Spinal cord (tissue), 10 donors: ENCODE measurements around the gene ARHGEF16. TPM values are rescaled to one million over a fixed set of nuclear protein-coding genes. Genes with fewer than 3 reads are reported as not detected.
A peak's percentile ranks its signal among the peaks of the same experiment; 100 is the strongest.

Source experiments
- DNase-seq, 6 donors: peaks; one replicate each; pipeline versions ENCODE4 v3.0.0 to v3.0.0-alpha.2; 2013 to 2015; ENCODE audit warnings: low spot score in 6 of 6, low read depth in 4 of 6
- H3K27ac ChIP-seq: one replicate; pipeline ENCODE4 v1.5.1; 2013; ENCODE audit warnings: low read depth, low read length, control low read depth
- H3K27me3 ChIP-seq: one replicate; pipeline ENCODE4 v1.6.1; 2013; ENCODE audit warnings: low read length; ENCODE audit not compliant: control insufficient read depth, insufficient read depth
- H3K36me3 ChIP-seq: one replicate; pipeline ENCODE4 v1.6.1; 2013; ENCODE audit warnings: low read length; ENCODE audit not compliant: control insufficient read depth, insufficient read depth
- H3K4me1 ChIP-seq: one replicate; pipeline ENCODE4 v1.6.1; 2013; ENCODE audit warnings: low read length; ENCODE audit not compliant: control insufficient read depth, insufficient read depth
- H3K4me3 ChIP-seq: one replicate; pipeline ENCODE4 v1.5.1; 2013; ENCODE audit warnings: low read depth, low read length, control low read depth
- H3K9me3 ChIP-seq: one replicate; pipeline ENCODE4 v1.6.1; 2013; ENCODE audit warnings: low read length; ENCODE audit not compliant: control insufficient read depth, insufficient read depth
- WGBS: methylation state at CpG from one replicate; pipeline ENCODE4 v1.1.5; 2013; ENCODE audit warnings: missing lambda C conversion rate; ENCODE audit not compliant: insufficient coverage; 5-methylcytosine and 5-hydroxymethylcytosine counted together
- polyA plus RNA-seq, 2 donors: library from polyadenylated mRNA; unstranded; fragments of 120-200 nt; gene quantifications; one replicate each; pipeline ENCODE4 v1.2.1, GENCODE V29; 2013; ENCODE audit not compliant: insufficient read length in 2 of 2
- total RNA-seq, 2 donors: library from RNA; depleted of rRNA in 1 of 2; stranded (reverse); fragments of 120-200 nt in 1 of 2; fragments of >200 nt in 1 of 2; gene quantifications; one replicate each; pipeline versions ENCODE4 v1.2.3 to v1.2.4, GENCODE V29; 2013 to 2014
- donor health status: healthy.

ARHGEF16 gene
- total and polyA plus RNA-seq, 4 donors = 1.7 to 4.2 (median 3.2) TPM

- no peak overlapping the region for H3K4me3 ChIP-seq
- H3K36me3 ChIP-seq = peaks cover 10% of the 10 kb centered on the region
- no peaks in the 10 kb centered on the region for H3K4me1 ChIP-seq
- no peaks in the 10 kb centered on the region for H3K27me3 ChIP-seq
- WGBS = 92% methylated on average over 14 of the region's 14 CpGs
- no peak overlapping the region for H3K27ac ChIP-seq
- H3K9me3 ChIP-seq = peaks cover 2% of the 10 kb centered on the region
- DNase-seq = no peak
Measured at GRCh38 chr1:3485016-3485415, 30.6 kb downstream of the ARHGEF16 start.

- Histone ChIP-seq H3K36me3 (peaks cover 18% of the 10 kb centered on the region), H3K27me3 (no peaks in the 10 kb centered on the region), H3K9me3 (peaks cover 2% of the 10 kb centered on the region), H3K4me3 (no peak overlapping the region), H3K4me1 (peaks cover 11% of the 10 kb centered on the region), H3K27ac (no peak overlapping the region)
- no peak for DNase-seq
- WGBS = 100% methylated on average over 1 of the region's 4 CpGs
Measured at GRCh38 chr1:3488432-3488831, 34.0 kb downstream of the ARHGEF16 start.

DNA sequence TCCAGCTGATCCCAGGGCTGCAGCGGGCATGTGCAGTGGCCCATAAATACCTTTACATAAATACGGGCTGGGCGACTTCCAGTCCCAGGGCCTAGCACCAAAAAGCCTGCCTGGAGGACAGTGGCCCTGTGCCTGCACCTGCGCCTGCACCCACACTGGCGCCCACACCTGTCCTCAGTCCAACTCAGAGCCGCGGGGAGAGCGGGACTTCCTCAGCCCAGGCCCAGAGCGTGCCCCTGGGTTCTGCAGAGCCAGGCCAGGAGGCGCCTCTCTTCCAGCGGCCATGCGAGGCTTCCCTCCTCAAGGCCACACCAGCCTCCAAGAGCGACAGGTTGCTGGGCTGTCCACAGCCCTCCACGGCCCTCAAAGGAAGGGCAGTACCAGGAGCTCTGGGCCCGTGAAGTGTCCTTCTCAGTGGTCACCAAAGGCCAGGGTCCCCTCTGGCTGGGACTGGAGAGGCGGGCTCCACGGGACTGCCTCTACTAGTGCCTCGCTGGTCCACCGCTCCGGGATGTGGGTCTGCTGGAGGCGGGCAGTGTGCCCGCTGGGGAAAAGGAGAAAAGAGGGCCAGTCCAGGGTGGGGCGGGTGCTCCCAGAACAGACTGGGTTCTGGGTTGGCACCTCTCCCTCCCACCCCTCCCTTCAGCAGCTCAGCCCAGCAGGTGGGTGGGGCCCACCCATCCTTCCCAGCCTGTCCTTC lies 35.7 kb downstream of the ARHGEF16 start:
- 94% methylated on average over 20 of the region's 23 CpGs for WGBS
- Histone ChIP-seq H3K4me1 (peaks cover 19% of the 10 kb centered on the region), H3K9me3 (peaks cover 2% of the 10 kb centered on the region), H3K4me3 (no peak overlapping the region), H3K36me3 (peaks cover 36% of the 10 kb centered on the region), H3K27ac (no peak overlapping the region), H3K27me3 (no peaks in the 10 kb centered on the region)
- DNase-seq = no peak

GRCh38 chr1:3491291-3492246 lies 37.1 kb downstream of the ARHGEF16 start:
- Histone ChIP-seq H3K36me3 (peaks cover 49% of the 10 kb centered on the region), H3K27ac (no peak overlapping the region), H3K4me1 (peaks cover 19% of the 10 kb centered on the region), H3K4me3 (no peak overlapping the region), H3K27me3 (no peaks in the 10 kb centered on the region), H3K9me3 (peaks cover 2% of the 10 kb centered on the region)
- 47% methylated on average over 31 of the region's 41 CpGs for WGBS
- DNase-seq = peak; percentile 31 to 93 (median 56)

DNA sequence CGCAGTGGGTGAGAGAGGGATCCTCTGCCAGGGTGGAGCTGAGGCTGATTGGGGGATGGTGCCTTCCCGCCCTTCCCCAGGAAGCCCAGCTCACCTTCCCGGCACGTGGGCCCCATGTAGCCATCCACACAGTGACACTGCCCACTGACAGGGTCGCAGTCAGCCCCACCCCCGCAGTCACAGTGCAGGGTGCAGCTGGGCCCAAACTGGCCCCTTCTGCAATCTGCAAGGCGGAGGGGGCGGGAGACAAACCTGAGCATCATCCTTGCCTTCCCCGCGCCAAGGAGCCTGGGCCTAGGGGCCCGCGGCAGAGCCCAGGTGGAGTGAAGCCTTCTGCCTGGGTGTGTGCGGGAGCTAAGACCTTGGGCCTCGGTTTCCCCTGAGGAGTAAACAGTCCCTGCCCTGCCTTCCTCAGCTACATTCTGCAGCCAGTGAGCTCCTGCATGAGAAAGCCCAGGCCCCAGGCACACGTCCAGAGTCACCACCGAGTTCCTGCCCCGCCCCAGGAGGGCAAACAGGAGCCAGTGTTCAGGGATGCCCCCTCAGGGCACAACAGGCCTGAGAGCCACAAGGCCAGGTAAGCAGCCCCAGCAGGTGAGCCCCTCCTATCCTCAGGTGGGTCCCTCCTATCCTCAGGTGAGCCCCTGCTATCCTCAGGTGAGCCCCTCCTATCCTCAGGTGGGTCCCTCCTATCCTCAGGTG lies 38.2 kb downstream of the ARHGEF16 start:
- WGBS = 91% methylated on average over 17 of the region's 17 CpGs

GRCh38 chr1:3494321-3495308 lies 40.1 kb downstream of the ARHGEF16 start:
- peaks cover 22% of the 10 kb centered on the region for H3K4me1 ChIP-seq
- DNase-seq = no peak
- H3K9me3 ChIP-seq = no peaks in the 10 kb centered on the region
- H3K27ac ChIP-seq = no peak overlapping the region
- no peaks in the 10 kb centered on the region for H3K27me3 ChIP-seq
- H3K36me3 ChIP-seq = peaks cover 73% of the 10 kb centered on the region
- H3K4me3 ChIP-seq = no peak overlapping the region
- 82% methylated on average over 34 of the region's 34 CpGs for WGBS

More for the DNA sequence above, 38.2 kb downstream of the ARHGEF16 start:
- H3K4me3 ChIP-seq = no peak overlapping the region
- DNase-seq = no peak
- no peaks in the 10 kb centered on the region for H3K27me3 ChIP-seq
- peaks cover 19% of the 10 kb centered on the region for H3K4me1 ChIP-seq
- peaks cover 61% of the 10 kb centered on the region for H3K36me3 ChIP-seq
- H3K27ac ChIP-seq = no peak overlapping the region
- peaks cover 2% of the 10 kb centered on the region for H3K9me3 ChIP-seq

- peaks cover 80% of the 10 kb centered on the region for H3K36me3 ChIP-seq
- H3K27ac ChIP-seq = no peak overlapping the region
- 85% methylated on average over 26 of the region's 36 CpGs for WGBS
- no peak for DNase-seq
- H3K4me1 ChIP-seq = peaks cover 20% of the 10 kb centered on the region
- H3K9me3 ChIP-seq = no peaks in the 10 kb centered on the region
- no peaks in the 10 kb centered on the region for H3K27me3 ChIP-seq
- no peak overlapping the region for H3K4me3 ChIP-seq
Measured at GRCh38 chr1:3495776-3496745, 41.6 kb downstream of the ARHGEF16 start.

- Histone ChIP-seq H3K27me3 (no peaks in the 10 kb centered on the region), H3K27ac (no peak overlapping the region), H3K4me3 (no peak overlapping the region), H3K4me1 (peaks cover 12% of the 10 kb centered on the region), H3K9me3 (no peaks in the 10 kb centered on the region), H3K36me3 (peaks cover 88% of the 10 kb centered on the region)
- no peak for DNase-seq
- WGBS = 83% methylated on average over 20 of the region's 20 CpGs
Measured at GRCh38 chr1:3496916-3497315, 42.5 kb downstream of the ARHGEF16 start.
